Left ventricle myocardium inferior (tissue), 1 donor: ENCODE results near the gene RSAD1. TPM values are rescaled to one million over a fixed set of nuclear protein-coding genes. Genes with fewer than 3 reads are reported as not detected.

Source experiments
- DNase-seq: peaks from one replicate; pipeline ENCODE4 v3.0.0-alpha.2; 2020
- H3K27ac ChIP-seq: fragments of 200-600 bp; replicated peaks from 2 replicates; pipeline ENCODE4 v1.8.0; 2021
- H3K27me3 ChIP-seq: fragments of 200-600 bp; 2 replicates; pipeline ENCODE4 v1.8.0; 2021; ENCODE audit warnings: low read depth
- H3K36me3 ChIP-seq: fragments of 200-600 bp; 2 replicates; pipeline ENCODE4 v1.8.0; 2021
- H3K4me1 ChIP-seq: fragments of 200-600 bp; 2 replicates; pipeline ENCODE4 v1.8.0; 2021
- H3K4me3 ChIP-seq: fragments of 200-600 bp; 2 replicates; pipeline ENCODE4 v1.8.0; 2021; ENCODE audit warnings: mild to moderate bottlenecking, moderate library complexity
- H3K9me3 ChIP-seq: fragments of 200-600 bp; replicated peaks from 2 replicates; pipeline ENCODE4 v1.8.0; 2021
- intact Hi-C: fragments of 100-400 bp; cut with micrococcal nuclease; formaldehyde crosslinking; loops from one replicate; pipeline ENCODE4 v1.11.0; 2022
- total RNA-seq: library from RNA; stranded (reverse); fragmentation: NEBNext Ultra II Directional; extraction: Animal tissue kit (Norgen Biotek cat#: 25700); gene quantifications from one replicate; pipeline ENCODE4 v1.2.1, GENCODE V29; 2021
- TF ChIP-seq, protein P1 (sequence below): fragments of 200-600 bp; IDR thresholded peaks from 2 replicates; pipeline ENCODE4 v1.8.0; 2021; ENCODE audit warnings: antibody characterized with exemption, mild to moderate bottlenecking, borderline replicate concordance
- donor health status: DM: no; HTN: yes; CAD: no; lungs with severe emphysema.

RSAD1 gene
- total RNA-seq, 1 donor from 2014 or later, result 51.7 TPM

DNA sequence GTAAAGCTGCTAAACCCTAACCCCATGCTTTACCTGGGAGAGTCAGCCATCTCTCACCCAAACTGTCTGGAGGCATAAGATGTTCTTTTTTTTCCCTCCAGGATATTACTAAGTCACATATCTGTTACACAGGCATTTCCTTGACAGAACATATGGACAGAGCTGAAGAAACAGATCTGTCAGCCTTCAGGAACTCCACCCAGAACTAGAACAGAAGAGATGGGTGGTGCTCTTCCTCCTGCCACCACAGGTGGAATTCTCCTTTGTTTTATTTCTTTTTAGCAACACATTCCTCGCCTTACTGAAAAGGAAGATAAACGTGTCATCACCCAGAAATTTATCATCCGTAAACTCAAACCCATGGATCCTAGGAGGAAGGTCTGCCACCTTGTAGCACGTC lies 38.4 kb downstream of the RSAD1 start:
- no peak for DNase-seq
- Histone ChIP-seq H3K9me3 (no peaks in the 10 kb centered on the region), H3K4me3 (no peak overlapping the region), H3K36me3 (no peaks in the 10 kb centered on the region), H3K4me1 (peaks cover 31% of the 10 kb centered on the region), H3K27ac (peak overlapping the region; percentile 62), H3K27me3 (no peaks in the 10 kb centered on the region)
- TF ChIP-seq, protein P1, sequence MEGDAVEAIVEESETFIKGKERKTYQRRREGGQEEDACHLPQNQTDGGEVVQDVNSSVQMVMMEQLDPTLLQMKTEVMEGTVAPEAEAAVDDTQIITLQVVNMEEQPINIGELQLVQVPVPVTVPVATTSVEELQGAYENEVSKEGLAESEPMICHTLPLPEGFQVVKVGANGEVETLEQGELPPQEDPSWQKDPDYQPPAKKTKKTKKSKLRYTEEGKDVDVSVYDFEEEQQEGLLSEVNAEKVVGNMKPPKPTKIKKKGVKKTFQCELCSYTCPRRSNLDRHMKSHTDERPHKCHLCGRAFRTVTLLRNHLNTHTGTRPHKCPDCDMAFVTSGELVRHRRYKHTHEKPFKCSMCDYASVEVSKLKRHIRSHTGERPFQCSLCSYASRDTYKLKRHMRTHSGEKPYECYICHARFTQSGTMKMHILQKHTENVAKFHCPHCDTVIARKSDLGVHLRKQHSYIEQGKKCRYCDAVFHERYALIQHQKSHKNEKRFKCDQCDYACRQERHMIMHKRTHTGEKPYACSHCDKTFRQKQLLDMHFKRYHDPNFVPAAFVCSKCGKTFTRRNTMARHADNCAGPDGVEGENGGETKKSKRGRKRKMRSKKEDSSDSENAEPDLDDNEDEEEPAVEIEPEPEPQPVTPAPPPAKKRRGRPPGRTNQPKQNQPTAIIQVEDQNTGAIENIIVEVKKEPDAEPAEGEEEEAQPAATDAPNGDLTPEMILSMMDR, result no peak
- intact Hi-C loops, result no loop called here

DNA sequence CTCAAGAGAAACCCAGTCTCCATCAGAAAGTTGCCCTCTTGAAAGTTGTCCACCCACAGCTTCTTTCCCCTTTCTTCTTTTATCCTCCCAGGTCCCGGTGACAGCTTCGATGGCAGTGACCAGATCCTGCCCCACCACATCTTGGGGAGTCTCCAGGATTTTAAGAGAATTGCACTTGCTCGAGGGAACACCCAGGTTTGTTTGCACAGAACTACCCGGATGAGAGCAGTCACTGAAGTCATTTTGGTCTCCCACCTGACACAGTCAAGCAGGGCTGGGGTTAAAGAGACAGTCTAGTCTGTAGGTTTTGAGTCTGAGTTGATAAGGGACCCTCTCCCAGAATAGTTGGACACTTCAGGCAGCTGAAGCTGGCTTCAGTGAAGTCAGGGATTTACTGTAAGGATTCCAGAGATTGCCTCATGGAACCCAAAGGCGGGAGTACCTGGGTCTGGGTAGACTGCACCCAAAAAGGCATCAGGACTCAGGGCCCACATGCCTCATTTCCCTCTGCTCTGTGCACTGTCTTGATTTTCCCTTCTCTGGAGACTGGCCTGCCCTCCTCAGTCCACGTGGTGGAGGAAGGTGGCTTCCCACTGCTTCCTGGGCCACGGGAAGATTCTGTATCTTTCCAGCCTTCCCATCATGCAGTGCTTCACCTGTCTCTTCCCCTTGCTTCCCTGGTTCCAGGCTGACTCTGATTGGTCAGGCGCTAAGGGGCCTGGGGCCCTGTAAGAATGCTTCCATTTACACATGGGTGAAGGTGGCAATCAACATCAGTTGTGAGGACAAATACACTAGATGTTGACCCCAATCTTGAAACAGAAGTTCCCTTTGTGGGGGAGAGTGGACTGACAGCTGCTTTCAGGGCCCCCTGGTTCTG lies 39.1 kb downstream of the RSAD1 start:
- H3K4me3 ChIP-seq, result no peak overlapping the region
- H3K36me3 ChIP-seq, result no peaks in the 10 kb centered on the region
- TF ChIP-seq, protein P1, result no peak
- peaks cover 31% of the 10 kb centered on the region for H3K4me1 ChIP-seq
- DNase-seq, result no peak
- intact Hi-C loops, result no loop called here
- H3K27ac ChIP-seq, result peak overlapping the region; percentile 62
- no peaks in the 10 kb centered on the region for H3K9me3 ChIP-seq
- no peaks in the 10 kb centered on the region for H3K27me3 ChIP-seq

DNA sequence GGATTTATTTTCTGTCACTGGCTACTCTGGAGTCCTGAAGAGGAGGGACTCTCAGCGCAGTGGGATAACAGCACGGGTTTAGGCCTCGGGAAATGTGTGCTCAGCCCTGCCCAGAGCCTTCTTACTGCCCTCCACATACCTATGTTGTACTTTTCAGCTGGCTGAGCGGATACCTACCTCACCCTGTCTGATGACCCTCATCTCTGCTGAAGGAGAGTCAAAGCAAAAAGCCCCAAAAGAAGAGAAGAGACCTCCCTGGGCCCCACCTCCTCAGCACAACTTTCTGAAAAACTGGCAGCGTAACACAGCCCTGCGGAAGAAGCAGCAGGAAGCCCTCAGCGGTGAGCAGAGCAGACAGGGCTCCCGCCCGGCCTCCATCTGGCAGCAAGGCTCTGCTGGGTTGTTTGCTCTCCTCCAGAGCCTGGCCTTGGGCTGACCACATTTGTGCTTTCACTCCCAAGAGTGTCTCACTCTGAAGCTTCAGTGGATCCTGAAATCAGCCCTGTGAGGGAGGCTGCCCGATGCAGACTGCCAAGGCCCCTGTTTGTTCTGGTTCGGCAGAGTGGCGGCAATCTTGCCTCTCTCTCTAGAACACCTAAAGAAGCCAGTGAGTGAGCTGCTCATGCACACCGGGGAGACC lies 39.8 kb downstream of the RSAD1 start:
- no peak for DNase-seq
- intact Hi-C loops, result no loop called here
- H3K27me3 ChIP-seq, result no peaks in the 10 kb centered on the region
- no peak overlapping the region for H3K4me3 ChIP-seq
- H3K27ac ChIP-seq, result peak overlapping the region; percentile 62
- H3K36me3 ChIP-seq, result no peaks in the 10 kb centered on the region
- TF ChIP-seq, protein P1, result no peak
- H3K4me1 ChIP-seq, result peaks cover 31% of the 10 kb centered on the region
- no peaks in the 10 kb centered on the region for H3K9me3 ChIP-seq

DNA sequence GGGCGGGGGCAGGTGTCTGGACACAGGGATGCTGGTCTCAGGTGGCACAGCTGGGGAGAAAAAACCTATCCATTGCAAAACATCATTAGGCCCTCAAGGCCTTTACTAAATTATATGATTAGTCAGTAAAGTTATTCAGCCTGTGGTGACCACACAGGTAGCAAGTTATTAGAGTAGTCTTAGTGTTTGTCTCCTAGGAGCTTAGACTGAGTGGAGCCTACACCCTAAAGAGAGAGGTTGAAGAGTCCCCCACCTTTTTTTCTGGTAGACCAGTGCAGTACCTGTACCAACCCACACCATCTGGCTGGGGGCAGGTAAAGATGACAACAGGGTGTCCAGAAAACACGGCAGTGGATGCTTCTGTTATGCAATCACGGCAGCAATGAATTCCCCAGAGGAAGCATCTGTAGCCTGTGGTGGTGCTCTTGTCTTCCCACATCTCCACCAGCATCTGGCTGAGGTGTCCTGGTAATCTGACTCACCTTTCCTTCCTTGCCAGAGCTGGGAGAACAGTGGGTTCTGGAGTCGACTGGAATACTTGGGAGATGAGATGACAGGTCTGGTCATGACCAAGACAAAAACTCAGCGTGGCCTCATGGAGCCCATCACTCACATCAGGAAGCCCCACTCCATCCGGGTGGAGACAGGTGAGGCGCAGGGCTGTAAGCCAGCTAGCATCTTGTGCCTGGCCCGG lies 40.6 kb downstream of the RSAD1 start:
- Histone ChIP-seq H3K27ac (no peak overlapping the region), H3K9me3 (no peaks in the 10 kb centered on the region), H3K36me3 (no peaks in the 10 kb centered on the region), H3K4me3 (no peak overlapping the region), H3K27me3 (no peaks in the 10 kb centered on the region), H3K4me1 (peaks cover 31% of the 10 kb centered on the region)
- TF ChIP-seq, protein P1, result no peak
- intact Hi-C loops, result no loop called here
- no peak for DNase-seq

DNA sequence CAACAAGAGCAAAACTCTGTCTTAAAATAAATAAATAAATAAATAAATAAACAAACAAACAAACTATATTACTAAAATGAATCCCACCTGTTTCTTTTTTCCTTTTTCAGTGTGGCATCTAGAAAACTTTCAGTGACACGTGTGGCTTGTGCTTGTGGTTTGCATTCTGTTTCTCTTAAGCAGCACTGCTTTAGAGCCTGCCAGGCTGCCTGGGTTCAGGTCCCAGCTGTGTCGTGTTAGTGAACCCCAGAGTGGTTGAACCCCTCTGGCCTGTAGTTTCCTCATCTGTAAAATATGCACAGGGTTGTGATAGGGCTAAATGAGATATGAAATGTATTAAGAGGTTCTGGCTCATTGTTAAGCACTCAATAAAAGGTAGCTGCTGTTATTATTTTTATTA lies 41.8 kb downstream of the RSAD1 start:
- no peak for DNase-seq
- Histone ChIP-seq H3K4me1 (peaks cover 20% of the 10 kb centered on the region), H3K27ac (no peak overlapping the region), H3K4me3 (no peak overlapping the region), H3K36me3 (no peaks in the 10 kb centered on the region), H3K27me3 (no peaks in the 10 kb centered on the region), H3K9me3 (no peaks in the 10 kb centered on the region)
- intact Hi-C loops, result no loop called here
- TF ChIP-seq, protein P1, result no peak
